HFFc6 (cell line): ENCODE measurements around the gene STOML3. TPM values are rescaled to one million over a fixed set of nuclear protein-coding genes. Genes with fewer than 3 reads are reported as not detected.

Experiments used
- DNase-seq: peaks from one replicate; pipeline ENCODE4 v3.0.0-alpha.2; 2018
- H3K27ac Mint-ChIP-seq: 2 replicates; pipeline ENCODE4 v1.8.0; 2020; ENCODE audit warnings: mild to moderate bottlenecking, mixed read lengths
- H3K27me3 Mint-ChIP-seq: 2 replicates; pipeline ENCODE4 v1.8.0; 2021; ENCODE audit warnings: mild to moderate bottlenecking, moderate library complexity, mixed read lengths; ENCODE audit not compliant: insufficient read depth
- H3K36me3 Mint-ChIP-seq: 2 replicates; pipeline ENCODE4 v1.8.0; 2021; ENCODE audit warnings: low read depth, mixed read lengths
- H3K4me1 Mint-ChIP-seq: 2 replicates; pipeline ENCODE4 v1.8.0; 2020; ENCODE audit warnings: low read depth, mixed read lengths
- H3K4me3 Mint-ChIP-seq: 2 replicates; pipeline ENCODE4 v1.8.0; 2020; ENCODE audit warnings: mild to moderate bottlenecking, moderate library complexity, mixed read lengths
- H3K9me3 Mint-ChIP-seq: 2 replicates; pipeline ENCODE4 v1.8.0; 2020; ENCODE audit warnings: mild to moderate bottlenecking, mixed read lengths
- CTCF ChIP-seq: fragments of 200-600 bp; sonication (generic); IDR thresholded peaks from 2 replicates; pipeline ENCODE4 v1.5.0; 2021; ENCODE audit warnings: antibody characterized with exemption, mild to moderate bottlenecking
- total RNA-seq, 6 experiments: library from RNA; stranded (reverse); fragmentation: NEBNext Ultra II Directional; extraction: Animal tissue kit (Norgen Biotek cat#: 25700); gene quantifications; 2 replicates in 1 of 6; 3 replicates in 5 of 6; pipeline ENCODE4 v1.2.3, GENCODE V29; 2021

The STOML3 gene
- total RNA-seq, 6 experiments from 2014 or later: not detected

GRCh38 chr13:38993381-38993780 is 2.8 kb upstream of the STOML3 start:
- Mint-ChIP-seq H3K36me3 (no peaks in the 10 kb centered on the region), H3K9me3 (no peaks in the 10 kb centered on the region), H3K27ac (no peak overlapping the region), H3K4me1 (no peaks in the 10 kb centered on the region), H3K4me3 (no peak overlapping the region), H3K27me3 (no peaks in the 10 kb centered on the region)
- no peak for DNase-seq
- TF ChIP-seq CTCF: no peak

GRCh38 chr13:38981096-38981495 is 9.5 kb downstream of the STOML3 start:
- no peak overlapping the region for H3K4me3 Mint-ChIP-seq
- H3K27me3 Mint-ChIP-seq: peaks cover 10% of the 10 kb centered on the region
- H3K36me3 Mint-ChIP-seq: no peaks in the 10 kb centered on the region
- no peak for TF ChIP-seq CTCF
- no peaks in the 10 kb centered on the region for H3K9me3 Mint-ChIP-seq
- DNase-seq: no peak
- H3K4me1 Mint-ChIP-seq: no peaks in the 10 kb centered on the region
- no peak overlapping the region for H3K27ac Mint-ChIP-seq

GRCh38 chr13:38980750-38981078 is 9.9 kb downstream of the STOML3 start:
- no peak for DNase-seq
- no peak overlapping the region for H3K27ac Mint-ChIP-seq
- H3K4me1 Mint-ChIP-seq: no peaks in the 10 kb centered on the region
- no peak for TF ChIP-seq CTCF
- H3K4me3 Mint-ChIP-seq: no peak overlapping the region
- H3K27me3 Mint-ChIP-seq: peaks cover 12% of the 10 kb centered on the region
- no peaks in the 10 kb centered on the region for H3K36me3 Mint-ChIP-seq
- H3K9me3 Mint-ChIP-seq: no peaks in the 10 kb centered on the region

GRCh38 chr13:38979891-38980749 is 10.5 kb downstream of the STOML3 start:
- H3K4me1 Mint-ChIP-seq: no peaks in the 10 kb centered on the region
- no peaks in the 10 kb centered on the region for H3K9me3 Mint-ChIP-seq
- no peaks in the 10 kb centered on the region for H3K36me3 Mint-ChIP-seq
- no peak for TF ChIP-seq CTCF
- no peak for DNase-seq
- peaks cover 12% of the 10 kb centered on the region for H3K27me3 Mint-ChIP-seq
- H3K4me3 Mint-ChIP-seq: no peak overlapping the region
- H3K27ac Mint-ChIP-seq: no peak overlapping the region

GRCh38 chr13:38970380-38971051 is 20.1 kb downstream of the STOML3 start:
- no peaks in the 10 kb centered on the region for H3K9me3 Mint-ChIP-seq
- peaks cover 2% of the 10 kb centered on the region for H3K27me3 Mint-ChIP-seq
- H3K27ac Mint-ChIP-seq: no peak overlapping the region
- no peaks in the 10 kb centered on the region for H3K4me1 Mint-ChIP-seq
- H3K36me3 Mint-ChIP-seq: no peaks in the 10 kb centered on the region
- TF ChIP-seq CTCF: no peak
- DNase-seq: no peak
- no peak overlapping the region for H3K4me3 Mint-ChIP-seq
